ENCODE data around the gene ZNF43.
"Not testable (repeated sequence)": the region's sequence is repeated elsewhere in the genome, so short reads cannot be mapped to it uniquely, and the experiment has no call there.

ZNF43 gene

GRCh38 chr19:21808400-21809000 is 27.5 kb downstream of the ZNF43 start:
- not testable (repeated sequence) for DNase-seq (ENCODE audit: low read depth in 2 of 2)

GRCh38 chr19:21789466-21790085 is 46.4 kb downstream of the ZNF43 start:
- no peak for DNase-seq (ENCODE audit: low read depth in 2 of 2)

- no peak for DNase-seq (ENCODE audit: low read depth in 2 of 2)
Observed at GRCh38 chr19:21786936-21787335, 49.0 kb downstream of the ZNF43 start.

- not testable (repeated sequence) for DNase-seq (ENCODE audit: low read depth in 2 of 2)
Observed at GRCh38 chr19:21775792-21776191, 60.2 kb downstream of the ZNF43 start.

- DNase-seq (ENCODE audit: low read depth in 2 of 2) = peak; percentile 82 to 83
Observed at GRCh38 chr19:21767065-21767800, 68.7 kb downstream of the ZNF43 start, which contains the start of gene ZNF100. Gene ZNF100 (minus strand): TSS chr19:21767579. CDS start chr19:21767429, 150 bp downstream.

- not testable (repeated sequence) for DNase-seq (ENCODE audit: low read depth in 2 of 2)
Observed at GRCh38 chr19:21766705-21767064, 69.3 kb downstream of the ZNF43 start.

GRCh38 chr19:21765151-21765550 is 70.8 kb downstream of the ZNF43 start:
- no peak for DNase-seq (ENCODE audit: low read depth in 2 of 2)

GRCh38 chr19:21761547-21761946 is 74.4 kb downstream of the ZNF43 start:
- DNase-seq (ENCODE audit: low read depth in 2 of 2) = not testable (repeated sequence)

- no peak for DNase-seq (ENCODE audit: low read depth in 2 of 2)
Observed at GRCh38 chr19:21758296-21758695, 77.7 kb downstream of the ZNF43 start.

GRCh38 chr19:21755555-21755954 is 80.4 kb downstream of the ZNF43 start:
- not testable (repeated sequence) for DNase-seq (ENCODE audit: low read depth in 2 of 2)
